GM10847 (cell line): ENCODE measurements around the gene MTOR.

Experiments
- POLR2A ChIP-seq: IDR thresholded peaks from 2 replicates; pipeline ENCODE4 v1.6.1; 2011; ENCODE audit not compliant: insufficient read length; ENCODE audit errors: extremely low read depth

The MTOR gene

DNA sequence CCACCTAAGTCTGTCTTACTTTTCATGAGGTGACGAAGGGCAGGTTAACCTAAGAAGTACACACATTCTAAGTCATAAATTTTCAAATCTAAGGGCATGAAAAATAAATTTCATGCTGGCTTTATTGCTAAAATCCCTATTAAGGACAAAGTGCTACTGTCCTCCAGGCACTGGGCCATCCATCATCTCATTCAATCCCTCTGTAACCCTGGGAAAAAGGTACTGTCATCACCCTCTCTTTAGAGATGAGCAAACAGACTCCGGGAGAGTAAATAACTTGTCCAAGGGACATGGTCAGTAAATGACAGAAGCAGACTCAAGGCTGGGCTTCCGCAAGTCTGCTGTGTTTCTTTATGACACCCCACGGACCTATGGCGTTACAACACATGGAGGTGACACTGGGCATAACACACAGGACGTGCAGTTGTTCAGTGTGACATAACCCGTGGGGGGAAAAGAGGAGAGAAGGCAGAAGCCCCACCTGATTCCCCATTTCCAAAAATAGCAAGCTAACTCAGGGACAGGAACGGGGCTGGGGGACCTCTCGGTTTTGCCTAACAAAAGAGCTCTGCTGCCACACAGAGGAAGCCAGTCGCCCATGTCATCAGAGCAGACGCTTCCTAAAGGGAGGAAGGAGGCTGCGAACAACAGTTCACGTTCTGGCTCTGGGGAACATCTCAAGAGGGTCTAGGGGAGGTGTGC is 190.0 kb downstream of the MTOR start:
- no peak for TF ChIP-seq POLR2A

GRCh38 chr1:11071463-11072215 is 190.7 kb downstream of the MTOR start:
- no peak for TF ChIP-seq POLR2A

GRCh38 chr1:11070876-11071275 is 191.5 kb downstream of the MTOR start:
- TF ChIP-seq POLR2A, result no peak

DNA sequence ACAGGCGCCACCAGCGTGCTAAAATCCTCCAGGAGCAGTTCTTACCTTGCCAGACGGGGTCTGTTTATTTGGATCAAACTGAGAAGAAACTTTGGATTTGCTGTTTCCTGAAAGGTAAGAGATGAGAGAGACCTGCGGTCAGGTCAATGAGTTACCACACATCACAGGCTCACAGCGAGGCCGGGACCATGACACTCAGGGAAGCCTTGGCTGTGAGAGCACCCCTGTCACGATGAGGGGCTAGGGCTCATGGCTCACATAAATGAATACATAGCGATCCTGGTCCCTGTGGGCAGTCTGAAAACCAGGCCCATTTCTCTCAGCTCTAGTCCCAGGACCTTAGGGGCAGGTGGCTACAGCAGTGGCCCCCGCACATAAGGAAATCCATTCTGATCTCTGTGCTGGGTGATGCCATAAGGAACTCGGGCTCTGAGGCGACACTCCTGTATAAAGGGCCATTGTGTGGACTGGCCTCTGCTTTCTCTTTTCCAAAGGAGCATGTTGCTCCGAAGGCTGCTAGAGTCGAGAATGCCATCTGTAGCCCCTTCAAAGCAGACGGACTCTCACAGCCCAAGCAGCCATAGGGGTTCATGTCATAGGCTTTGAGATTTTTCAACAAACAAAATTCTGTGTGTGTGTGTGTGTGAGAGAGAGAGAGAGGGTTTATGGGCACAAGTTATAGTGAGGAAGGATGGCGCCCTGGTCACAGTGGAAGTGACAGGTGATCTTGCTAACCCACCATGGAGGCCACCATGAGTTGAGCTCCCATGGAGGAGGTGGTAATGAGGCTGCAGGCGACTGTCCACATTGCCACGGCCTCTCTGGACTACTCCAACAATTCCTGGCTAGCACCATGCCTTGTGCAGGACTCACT is 193.5 kb downstream of the MTOR start:
- TF ChIP-seq POLR2A, result no peak

DNA sequence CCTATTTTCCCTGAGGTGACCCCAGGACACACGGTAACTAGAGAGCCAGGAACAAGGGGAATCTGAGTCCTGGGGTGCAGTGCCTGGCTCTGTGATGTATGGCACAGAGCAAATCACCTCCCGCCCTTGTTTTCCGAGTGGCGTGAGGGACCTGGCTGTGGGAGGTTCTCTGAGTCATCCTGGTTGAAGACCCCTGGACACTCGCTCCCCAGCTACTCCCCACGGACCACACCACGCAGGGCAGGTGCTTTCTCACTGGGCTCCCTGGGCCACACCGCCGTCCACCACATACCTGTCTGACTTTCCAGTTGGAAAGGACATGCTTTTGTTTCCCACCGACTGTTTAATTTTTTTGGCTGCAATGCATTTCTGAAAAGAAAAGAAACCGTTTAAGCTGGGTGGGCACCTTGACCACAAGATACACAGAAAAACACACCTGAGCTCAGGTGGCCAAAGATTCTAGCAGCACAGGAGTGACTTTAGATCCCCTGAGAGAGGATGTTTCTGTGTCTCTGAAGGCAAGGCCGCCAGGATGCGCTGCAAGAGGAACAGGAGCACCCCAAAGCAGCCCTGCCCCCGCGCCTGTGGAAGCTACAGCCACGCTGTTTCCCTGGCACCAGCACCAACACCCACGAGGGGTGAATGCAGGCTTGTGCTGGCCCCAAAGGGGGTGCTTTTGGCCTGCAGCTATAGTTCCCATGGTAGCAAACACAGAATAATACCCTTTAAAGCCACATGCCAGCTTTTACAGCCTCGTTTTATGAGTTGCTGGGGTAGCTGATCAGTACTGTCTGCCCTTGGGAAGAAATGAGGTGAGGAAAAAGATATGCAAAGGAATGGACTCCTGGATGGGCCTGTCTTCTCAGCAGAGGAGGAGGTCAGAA is 194.4 kb downstream of the MTOR start:
- TF ChIP-seq POLR2A, result no peak

- TF ChIP-seq POLR2A, result no peak
These were observed 196.6 kb downstream of the MTOR start for GRCh38 chr1:11065796-11066195.

DNA sequence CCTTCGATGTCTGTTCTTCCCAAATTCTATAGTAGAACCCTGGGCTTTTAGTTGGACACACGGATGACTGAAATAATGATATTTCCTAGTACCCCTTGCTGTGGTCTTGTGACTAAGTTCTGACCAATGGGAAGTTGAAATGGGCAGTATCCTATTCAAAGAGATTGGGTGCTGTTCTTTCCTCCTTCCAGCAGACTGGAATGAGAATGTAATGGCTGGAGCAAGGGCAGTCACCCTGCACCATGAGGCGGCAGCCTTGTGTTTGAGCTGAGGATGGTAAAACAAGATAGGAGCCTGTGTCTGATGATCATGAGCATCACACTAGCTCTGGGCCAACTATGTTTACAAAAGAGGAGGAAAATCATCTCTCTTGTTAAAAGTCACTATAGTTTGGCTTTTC is 197.4 kb downstream of the MTOR start:
- no peak for TF ChIP-seq POLR2A

DNA sequence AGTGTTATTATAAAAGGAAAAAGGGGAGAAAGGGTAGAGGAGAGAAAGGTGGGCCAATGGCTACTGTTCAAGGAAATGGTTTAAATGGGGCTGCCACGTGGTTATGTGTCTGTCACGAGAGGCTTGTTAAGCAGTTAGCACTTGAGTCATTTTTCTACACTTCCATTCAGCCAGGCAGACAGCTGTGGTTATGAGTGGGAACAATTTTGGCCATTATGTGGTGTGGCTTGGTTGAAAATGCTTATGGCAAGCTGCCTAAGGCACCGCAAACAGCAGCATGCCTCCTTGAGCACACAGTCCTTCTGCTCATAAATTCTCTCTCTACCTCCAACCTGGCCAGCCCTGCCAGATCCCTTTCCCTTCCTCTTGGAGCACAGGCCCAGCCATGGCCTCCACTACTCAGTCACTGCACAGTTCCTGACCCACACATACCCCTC is 199.4 kb downstream of the MTOR start:
- no peak for TF ChIP-seq POLR2A

DNA sequence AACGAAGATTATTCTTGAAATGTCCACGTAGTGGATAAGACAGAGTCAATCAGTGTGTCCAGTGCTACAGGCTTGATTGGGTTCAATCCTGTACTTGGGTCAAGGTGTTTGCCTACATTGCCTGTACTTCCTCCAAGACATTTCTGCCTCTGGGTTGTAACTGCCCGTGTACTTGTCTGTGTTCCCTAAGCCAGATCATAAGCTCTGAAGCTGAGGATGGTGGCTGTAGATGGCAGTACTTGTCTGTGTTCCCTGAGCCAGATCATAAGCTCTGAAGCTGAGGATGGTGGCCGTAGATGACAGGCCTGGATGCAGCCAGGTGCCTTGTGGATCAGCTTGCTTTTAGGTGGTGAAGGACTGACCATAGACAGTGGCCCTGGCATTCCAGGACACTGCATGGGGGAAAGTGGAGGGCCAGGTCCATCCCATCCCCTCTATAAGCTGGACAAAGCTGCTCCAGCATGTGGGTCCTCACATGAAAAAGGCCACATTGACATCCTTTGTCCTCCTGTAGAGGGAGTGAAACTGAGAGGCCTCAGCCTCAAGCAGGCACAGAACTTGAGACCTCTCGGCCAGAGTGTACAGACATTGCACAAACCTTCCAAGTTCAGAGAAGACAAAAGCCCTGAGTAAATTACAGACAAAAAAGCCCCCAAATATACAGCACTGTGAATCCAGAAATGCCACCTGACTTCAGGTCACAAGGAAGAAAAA is 200.5 kb downstream of the MTOR start:
- no peak for TF ChIP-seq POLR2A

- no peak for TF ChIP-seq POLR2A
These were observed 202.2 kb downstream of the MTOR start, which contains the start of gene SRM for GRCh38 chr1:11059968-11060830. Gene SRM, minus strand, starts transcription at chr1:11060018. Its CDS starts 75 bp downstream, at chr1:11059943.

DNA sequence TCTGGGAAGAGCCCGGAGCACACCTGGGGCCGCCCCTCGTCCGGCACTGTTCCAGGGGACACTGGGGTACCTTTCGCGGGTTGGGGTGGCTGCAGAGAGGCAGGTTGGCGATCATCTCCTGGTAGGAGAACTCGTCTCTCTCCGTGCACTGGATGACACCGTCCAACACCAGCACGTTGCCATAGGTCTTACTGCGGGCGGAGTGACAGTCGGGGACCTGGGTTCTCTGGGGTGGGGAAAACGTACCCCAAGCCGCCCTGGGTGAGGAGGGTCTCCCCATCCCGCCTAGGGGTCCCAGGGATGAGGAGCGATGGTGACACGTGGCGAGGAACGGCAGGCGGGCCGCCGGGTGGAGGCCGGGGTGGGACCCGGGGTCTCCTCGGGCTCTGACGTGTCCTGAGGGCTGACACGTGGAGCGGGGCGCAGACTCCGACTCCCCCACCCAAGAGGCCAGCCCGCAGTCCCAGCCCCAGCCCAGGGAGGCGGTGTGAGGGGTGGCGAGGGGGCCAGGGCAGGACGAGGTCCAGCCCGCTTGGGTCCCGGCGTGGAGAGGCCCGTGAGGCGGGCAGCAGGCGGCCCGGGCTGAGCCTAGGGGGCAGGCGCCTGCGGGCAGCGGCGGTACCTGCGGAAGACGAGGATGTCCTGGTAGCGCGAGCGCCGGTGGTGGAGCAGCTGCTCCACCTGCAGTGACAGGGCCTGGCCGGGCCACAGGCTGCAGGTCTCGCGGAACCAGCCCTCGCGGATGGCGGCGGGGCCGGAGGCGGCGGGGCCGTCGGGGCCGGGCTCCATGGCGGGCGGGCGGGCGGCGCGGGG is 203.0 kb downstream of the MTOR start:
- TF ChIP-seq POLR2A, result no peak

GRCh38 chr1:11058595-11059154 is 203.7 kb downstream of the MTOR start:
- TF ChIP-seq POLR2A, result no peak
